ENCODE measurements around the gene TOMM7. TPM values are rescaled to one million over a fixed set of nuclear protein-coding genes. Genes with fewer than 3 reads are reported as not detected.

Gene TOMM7
- total RNA-seq, 2 experiments from 2014 or later, result 189 to 195 TPM

GRCh38 chr7:22849662-22850061 lies 27.0 kb upstream of the TOMM7 start:
- H3K36me3 ChIP-seq (ENCODE audit: insufficient read depth, low read length), result no peaks in the 10 kb centered on the region
- H3K4me3 ChIP-seq (ENCODE audit: low read depth, low read length, poor library complexity, severe bottlenecking), result no peak overlapping the region
- ChIA-PET CTCF (ENCODE audit: unreplicated experiment) (no interaction called here), POLR2A (interaction anchor here (0.6 to 0.7 kb wide), 2 partner anchors 23 to 878 kb away, joined by 3 read pairs; no protein-coding TSS in a partner anchor)
- TF ChIP-seq EZH2phosphoT487 (IDR thresholded peaks at IDR 0.05; ENCODE audit: borderline replicate concordance, low read depth, low read length), result no peak
- TF ChIP-seq, protein P1, sequence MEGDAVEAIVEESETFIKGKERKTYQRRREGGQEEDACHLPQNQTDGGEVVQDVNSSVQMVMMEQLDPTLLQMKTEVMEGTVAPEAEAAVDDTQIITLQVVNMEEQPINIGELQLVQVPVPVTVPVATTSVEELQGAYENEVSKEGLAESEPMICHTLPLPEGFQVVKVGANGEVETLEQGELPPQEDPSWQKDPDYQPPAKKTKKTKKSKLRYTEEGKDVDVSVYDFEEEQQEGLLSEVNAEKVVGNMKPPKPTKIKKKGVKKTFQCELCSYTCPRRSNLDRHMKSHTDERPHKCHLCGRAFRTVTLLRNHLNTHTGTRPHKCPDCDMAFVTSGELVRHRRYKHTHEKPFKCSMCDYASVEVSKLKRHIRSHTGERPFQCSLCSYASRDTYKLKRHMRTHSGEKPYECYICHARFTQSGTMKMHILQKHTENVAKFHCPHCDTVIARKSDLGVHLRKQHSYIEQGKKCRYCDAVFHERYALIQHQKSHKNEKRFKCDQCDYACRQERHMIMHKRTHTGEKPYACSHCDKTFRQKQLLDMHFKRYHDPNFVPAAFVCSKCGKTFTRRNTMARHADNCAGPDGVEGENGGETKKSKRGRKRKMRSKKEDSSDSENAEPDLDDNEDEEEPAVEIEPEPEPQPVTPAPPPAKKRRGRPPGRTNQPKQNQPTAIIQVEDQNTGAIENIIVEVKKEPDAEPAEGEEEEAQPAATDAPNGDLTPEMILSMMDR (conservative IDR thresholded peaks at IDR 0.05; ENCODE audit: low read length), result no peak
- no peaks in the 10 kb centered on the region for H3K9me2 ChIP-seq (ENCODE audit: insufficient read depth, low read length)
- intact Hi-C loops (cut with micrococcal nuclease; ENCODE audit: unreplicated experiment), result no loop called here
- no peak overlapping the region for H3K4me2 ChIP-seq (ENCODE audit: low read length)
- H2AFZ ChIP-seq (ENCODE audit: low read length), result no peak overlapping the region
- H3K9me3 ChIP-seq (ENCODE audit: low read length), result no peaks in the 10 kb centered on the region
- H3K79me2 ChIP-seq (ENCODE audit: insufficient read depth, low read depth, low read length), result peaks cover 5% of the 10 kb centered on the region
- H3K27ac ChIP-seq (ENCODE audit: low read depth, low read length, poor library complexity, severe bottlenecking), result no peak overlapping the region
- no peak for DNase-seq (ENCODE audit: low spot score)
- H3K4me1 ChIP-seq (ENCODE audit: insufficient read depth, low read length, poor library complexity, severe bottlenecking), result peaks cover 15% of the 10 kb centered on the region
- no TSS peak for BruUV-seq (replicated peaks)
- no peaks in the 10 kb centered on the region for H4K20me1 ChIP-seq (ENCODE audit: insufficient read depth, low read length)

DNA sequence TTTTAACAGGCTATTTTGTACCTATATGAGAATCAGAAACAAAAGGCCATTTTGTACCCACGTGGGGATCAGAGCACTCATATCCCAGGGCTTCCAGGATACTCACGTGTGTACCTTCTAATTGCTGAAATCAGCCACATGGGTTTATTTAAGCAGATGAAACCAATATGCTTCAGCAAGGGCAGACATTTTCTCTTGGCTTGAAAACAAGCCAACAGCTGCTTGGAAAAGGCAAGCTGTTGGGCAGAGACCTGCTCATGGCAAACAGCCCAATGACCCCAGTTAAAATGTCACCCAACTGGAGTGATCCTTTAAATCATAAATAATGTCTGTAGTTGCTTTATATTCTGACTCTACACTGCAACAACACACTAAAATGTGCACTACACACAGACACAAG lies 26.5 kb upstream of the TOMM7 start:
- CTCF ChIA-PET (ENCODE audit: unreplicated experiment), result no interaction called here
- Histone ChIP-seq H3K4me3 (ENCODE audit: low read depth, low read length, poor library complexity, severe bottlenecking) (no peak overlapping the region), H4K20me1 (ENCODE audit: insufficient read depth, low read length) (no peaks in the 10 kb centered on the region), H3K9me3 (ENCODE audit: low read length) (no peaks in the 10 kb centered on the region), H3K79me2 (ENCODE audit: insufficient read depth, low read depth, low read length) (peaks cover under 1% of the 10 kb centered on the region; the same call in 1 of the 2 replicates), H2AFZ (ENCODE audit: low read length) (no peak overlapping the region), H3K9me2 (ENCODE audit: insufficient read depth, low read length) (no peaks in the 10 kb centered on the region), H3K27ac (ENCODE audit: low read depth, low read length, poor library complexity, severe bottlenecking) (no peak overlapping the region), H3K4me1 (ENCODE audit: insufficient read depth, low read length, poor library complexity, severe bottlenecking) (peaks cover 15% of the 10 kb centered on the region), H3K4me2 (ENCODE audit: low read length) (no peak overlapping the region), H3K36me3 (ENCODE audit: insufficient read depth, low read length) (no peaks in the 10 kb centered on the region)
- DNase-seq (ENCODE audit: low spot score), result no peak
- POLR2A ChIA-PET, result interaction anchor here (0.6 to 1.2 kb wide), 3 partner anchors 22 to 879 kb away, joined by 3 read pairs; no protein-coding TSS in a partner anchor
- intact Hi-C loops (cut with micrococcal nuclease; ENCODE audit: unreplicated experiment), result no loop called here
- BruUV-seq (replicated peaks), result no TSS peak
- TF ChIP-seq, protein P1 (conservative IDR thresholded peaks at IDR 0.05; ENCODE audit: low read length), result no peak
- TF ChIP-seq EZH2phosphoT487 (IDR thresholded peaks at IDR 0.05; ENCODE audit: borderline replicate concordance, low read depth, low read length), result no peak

- Histone ChIP-seq H2AFZ (ENCODE audit: low read length) (no peak overlapping the region), H3K4me3 (ENCODE audit: low read depth, low read length, poor library complexity, severe bottlenecking) (no peak overlapping the region)
- no TSS peak for BruUV-seq (replicated peaks)
Observed at GRCh38 chr7:22846961-22847360, 24.3 kb upstream of the TOMM7 start.

More at GRCh38 chr7:22846961-22847360, 24.3 kb upstream of the TOMM7 start:
- TF ChIP-seq, protein P1 (conservative IDR thresholded peaks at IDR 0.05; ENCODE audit: low read length), result no peak
- TF ChIP-seq EZH2phosphoT487 (IDR thresholded peaks at IDR 0.05; ENCODE audit: borderline replicate concordance, low read depth, low read length), result no peak
- no peaks in the 10 kb centered on the region for H3K4me1 ChIP-seq (ENCODE audit: insufficient read depth, low read length, poor library complexity, severe bottlenecking)
- ChIA-PET CTCF (ENCODE audit: unreplicated experiment) (interaction anchor here (0.6 kb wide), 1 partner anchor 21 kb away, joined by 5 read pairs; no protein-coding TSS in a partner anchor), POLR2A (interaction anchor here (0.6 to 1.2 kb wide), 3 partner anchors 21 to 56 kb away, joined by 3 read pairs; no protein-coding TSS in a partner anchor)
- no peak overlapping the region for H3K27ac ChIP-seq (ENCODE audit: low read depth, low read length, poor library complexity, severe bottlenecking)
- no peaks in the 10 kb centered on the region for H4K20me1 ChIP-seq (ENCODE audit: insufficient read depth, low read length)
- H3K36me3 ChIP-seq (ENCODE audit: insufficient read depth, low read length), result no peaks in the 10 kb centered on the region
- H3K4me2 ChIP-seq (ENCODE audit: low read length), result no peak overlapping the region
- no peak for DNase-seq (ENCODE audit: low spot score)
- H3K9me3 ChIP-seq (ENCODE audit: low read length), result no peaks in the 10 kb centered on the region
- H3K9me2 ChIP-seq (ENCODE audit: insufficient read depth, low read length), result no peaks in the 10 kb centered on the region
- H3K79me2 ChIP-seq (ENCODE audit: insufficient read depth, low read depth, low read length), result no peaks in the 10 kb centered on the region
- intact Hi-C loops (cut with micrococcal nuclease; ENCODE audit: unreplicated experiment), result no loop called here
